K562 (cell line): ENCODE results near the gene DEDD. TPM values are rescaled to one million over a fixed set of nuclear protein-coding genes. Genes with fewer than 3 reads are reported as not detected.
A peak's percentile ranks its signal among the peaks of the same experiment; 100 is the strongest.

Source experiments
- ATAC-seq: fragments of 200-7000 bp; cut with Tn5 transposase; 3 replicates; pipeline ENCODE4 v1.9.1; 2020; ENCODE audit warnings: moderate library complexity
- BruUV-seq: library from RNA; stranded (reverse); fragments of 400-500 nt; replicated peaks from 2 replicates; lab custom pipeline; 2021; lab: Mats Ljungman, UMichigan
- CTCF ChIA-PET: fragments of 300-600 bp; formaldehyde crosslinking; extraction: SDS; loops from one replicate; lab custom pipeline; 2021; ENCODE audit warnings: low intra/inter-chr PET ratio; lab: Yijun Ruan, JAX
- POLR2A ChIA-PET: fragments of 300-600, 350-650 bp; sonication (Branson Sonifier 250); formaldehyde crosslinking; extraction: SDS; loops from one replicate; lab custom pipeline; 2021; ENCODE audit warnings: antibody characterized with exemption, inconsistent platforms; lab: Yijun Ruan, JAX
- DNase-seq, 4 experiments: peaks; one replicate each; pipeline versions ENCODE4 v3.0.0 to v3.0.0-alpha.2; 2011 to 2018; ENCODE audit warnings: low spot score in 3 of 4, mixed read lengths in 3 of 4; ENCODE audit errors: extremely low read depth in 1 of 4
- FAIRE-seq: peaks from 2 replicates; lab custom pipeline; 2011; peaks lifted over from hg19 to GRCh38; lab: Jason Lieb, UNC
- H2AFZ ChIP-seq: 2 replicates; pipeline ENCODE4 v1.6.0; 2011; ENCODE audit warnings: low read depth, low read length, control low read depth, inconsistent platforms
- H3K27ac ChIP-seq: fragments of 200-600 bp; 3 replicates; pipeline ENCODE4 v1.8.0; 2011; ENCODE audit warnings: low read depth, mild to moderate bottlenecking, control low read depth, inconsistent platforms, low read length, moderate library complexity, mixed read lengths; ENCODE audit errors: extremely low read depth
- H3K27me3 ChIP-seq, 2 experiments: fragments of 300-600 bp in 1 of 2; 2 replicates in 1 of 2; 3 replicates in 1 of 2; pipeline versions ENCODE4 v1.6.0 to v1.8.0; 2011; ENCODE audit warnings: inconsistent platforms in 2 of 2, low read length in 2 of 2, mild to moderate bottlenecking in 1 of 2, mixed read lengths in 1 of 2, moderate library complexity in 1 of 2; ENCODE audit not compliant: control insufficient read depth in 2 of 2, insufficient read depth in 2 of 2
- H3K36me3 ChIP-seq: fragments of 300-600 bp; 3 replicates; pipeline ENCODE4 v1.8.0; 2011; ENCODE audit warnings: mild to moderate bottlenecking, low read length, inconsistent platforms; ENCODE audit not compliant: control insufficient read depth, insufficient read depth
- H3K4me1 ChIP-seq, 2 experiments: fragments of 200-600 bp in 1 of 2; replicated peaks in 1 of 2; 2 replicates in 1 of 2; 3 replicates in 1 of 2; pipeline versions ENCODE4 v1.5.1 to v1.8.0; 2011; ENCODE audit warnings: inconsistent platforms in 2 of 2, low read length in 2 of 2, mild to moderate bottlenecking in 1 of 2, mixed read lengths in 1 of 2, moderate library complexity in 1 of 2; ENCODE audit not compliant: control insufficient read depth in 2 of 2, insufficient read depth in 2 of 2
- H3K4me2 ChIP-seq: 2 replicates; pipeline ENCODE4 v1.6.1; 2011; ENCODE audit warnings: low read length, control low read depth, inconsistent platforms, mixed read lengths; ENCODE audit not compliant: insufficient read depth
- H3K4me3 ChIP-seq: fragments of 200-600 bp; sonication (generic), shearing (Covaris generic); 2 replicates; pipeline ENCODE4 v1.5.1; 2016; ENCODE audit warnings: control low read depth, inconsistent platforms
- H3K79me2 ChIP-seq: fragments of 200-600 bp; 3 replicates; pipeline ENCODE4 v1.8.0; 2011; ENCODE audit warnings: low read length, inconsistent platforms; ENCODE audit not compliant: control insufficient read depth, insufficient read depth
- H3K9ac ChIP-seq, 2 experiments: 2 replicates each; pipeline versions ENCODE4 v1.6.0 to v1.6.1; 2011; ENCODE audit warnings: low read depth in 2 of 2, low read length in 2 of 2, control low read depth in 1 of 2, inconsistent platforms in 1 of 2, mild to moderate bottlenecking in 1 of 2, mixed read lengths in 1 of 2; ENCODE audit not compliant: insufficient read depth in 1 of 2
- H3K9me1 ChIP-seq: one replicate; pipeline ENCODE4 v1.6.0; 2011; ENCODE audit warnings: inconsistent platforms, mild to moderate bottlenecking, low read length, moderate library complexity; ENCODE audit not compliant: control insufficient read depth, insufficient read depth
- H3K9me3 ChIP-seq: replicated peaks from 2 replicates; pipeline ENCODE4 v1.5.1; 2011; ENCODE audit warnings: low read depth, low read length, inconsistent platforms; ENCODE audit not compliant: control insufficient read depth, insufficient read depth
- H4K20me1 ChIP-seq: replicated peaks from 2 replicates; pipeline ENCODE4 v1.6.1; 2011; ENCODE audit warnings: low read length, inconsistent platforms, mixed read lengths; ENCODE audit not compliant: control insufficient read depth, insufficient read depth
- E4F1 ChIP-seq: fragments of 250-450 bp; sonication (Bioruptor Pico); IDR thresholded peaks from 2 replicates; pipeline ENCODE4 v1.5.0; 2021; ENCODE audit warnings: mild to moderate bottlenecking, borderline replicate concordance
- ILK ChIP-seq: fragments of 450-650 bp; IDR thresholded peaks from 2 replicates; pipeline ENCODE4 v1.6.1; 2016; ENCODE audit warnings: missing genetic modification characterization, low read depth, mild to moderate bottlenecking, missing compliant biosample characterization, moderate library complexity, borderline replicate concordance
- KDM1A ChIP-seq, 2 experiments: fragments of 450-650 bp; IDR thresholded peaks; 2 replicates each; pipeline ENCODE4 v1.6.1; 2016; ENCODE audit warnings: mild to moderate bottlenecking in 2 of 2
- RAD21 ChIP-seq, 2 experiments: fragments of 250-450 bp in 1 of 2; fragments of 450-650 bp in 1 of 2; sonication (Bioruptor Pico) in 1 of 2; formaldehyde crosslinking in 1 of 2; IDR thresholded peaks in 1 of 2; conservative IDR thresholded peaks in 1 of 2; 2 replicates each; pipeline versions ENCODE4 v1.4.0 to v1.8.0; 2020 to 2022; ENCODE audit warnings: mild to moderate bottlenecking in 2 of 2, moderate library complexity in 1 of 2
- RBM14 ChIP-seq: fragments of 200-400 bp; formaldehyde crosslinking; IDR thresholded peaks from 2 replicates; pipeline ENCODE4 v1.6.1; 2018; ENCODE audit warnings: low read depth, mild to moderate bottlenecking, low read length, moderate library complexity, borderline replicate concordance; ENCODE audit not compliant: insufficient read depth
- SRF ChIP-seq, 2 experiments: fragments of 250-450, 450-650 bp in 1 of 2; sonication (Bioruptor Pico) in 1 of 2; sonication (generic) in 1 of 2; formaldehyde crosslinking; IDR thresholded peaks; 2 replicates each; pipeline versions ENCODE4 v1.5.0 to v1.5.1; 2020 to 2022; ENCODE audit warnings: mild to moderate bottlenecking in 1 of 2, missing genetic modification reagents in 1 of 2
- ZBTB43 ChIP-seq: sonication (generic); formaldehyde crosslinking; IDR thresholded peaks from 2 replicates; pipeline ENCODE4 v1.8.0; 2023; ENCODE audit warnings: mild to moderate bottlenecking, missing genetic modification reagents
- WGBS: fragments of 100-300 bp; shearing (Covaris generic); methylation state at CpG from one replicate; pipeline ENCODE4 v1.1.6; 2016; ENCODE audit warnings: low coverage, mixed read lengths; ENCODE audit not compliant: insufficient coverage; ENCODE audit errors: missing lambda C conversion rate; 5-methylcytosine and 5-hydroxymethylcytosine counted together
- in situ Hi-C: fragments of 300-500 bp; cut with MboI; formaldehyde crosslinking; loops from 4 replicates; pipeline ENCODE4 v1.15.0; 2018; ENCODE audit warnings: inconsistent platforms, mixed read lengths
- intact Hi-C: fragments of 100-400 bp; cut with micrococcal nuclease; formaldehyde crosslinking; loops from 2 replicates; pipeline ENCODE4 v1.14.2; 2022
- polyA plus RNA-seq, 8 experiments: library from polyadenylated mRNA; depleted of rRNA in 4 of 8; stranded (reverse) in 5 of 8; unstranded in 3 of 8; fragments of >200 nt; fragmentation: Nextera tagmentation in 2 of 8; fragmentation: Illumina TruSeq in 1 of 8; extraction: Ambion mirVana in 2 of 8; extraction: Trizol in 1 of 8; gene quantifications; 2 replicates each; pipeline versions ENCODE4 v1.2.1 to v1.2.3, GENCODE V29; 2011 to 2014; ENCODE audit warnings: inconsistent platforms in 1 of 8, missing spikeins in 1 of 8
- total RNA-seq, 7 experiments: library from RNA; depleted of rRNA in 6 of 7; stranded (reverse); fragments of >200 nt in 6 of 7; fragmentation: Illumina TruSeq in 2 of 7; extraction: Trizol in 2 of 7; gene quantifications; 2 replicates each; pipeline versions ENCODE4 v1.2.1 to v1.2.3, GENCODE V29; 2011 to 2021; ENCODE audit warnings: low replicate concordance in 1 of 7

The DEDD gene
- total and polyA plus RNA-seq, 9 of the 15 experiments (the other 6 are each of a cell fraction or from before 2014, with no cell fraction given), result 11.6 to 41.0 (median 16.8) TPM

GRCh38 chr1:161113915-161114314, 18.6 kb downstream of the DEDD start:
- no peak overlapping the region for H3K4me3 ChIP-seq
- no peak for DNase-seq
- H3K79me2 ChIP-seq, result peaks cover 98% of the 10 kb centered on the region
- no TSS peak for BruUV-seq
- intact Hi-C loops (no loop called here), in situ Hi-C loops (no loop called here)
- 65% methylated on average over 1 of the region's 1 CpG for WGBS
- H3K9me1 ChIP-seq, result no peaks in the 10 kb centered on the region
- ChIA-PET CTCF (no interaction called here), POLR2A (interaction anchor here (1.7 kb wide), 1 partner anchor 19 kb away, joined by 4 read pairs; the partner anchor contains the start of gene DEDD)
- H2AFZ ChIP-seq, result no peak overlapping the region
- TF ChIP-seq KDM1A (IDR thresholded peaks at IDR 0.05), result peak; percentile 51 to 59; a peak in 3 of 4 replicates
- TF ChIP-seq SRF (CRISPR knock-in tag; IDR thresholded peaks at IDR 0.05), result no peak
- TF ChIP-seq ILK, result no peak
- no peak overlapping the region for H3K4me2 ChIP-seq
- H3K9ac ChIP-seq, result no peak overlapping the region
- H3K27ac ChIP-seq, result no peak overlapping the region
- peaks cover 70% of the 10 kb centered on the region for H3K36me3 ChIP-seq
- H3K4me1 ChIP-seq, result peaks cover 19 to 33% of the 10 kb centered on the region in 2 experiments
- no peaks in the 10 kb centered on the region; the same call in 1 of the 2 replicates for H4K20me1 ChIP-seq
- H3K9me3 ChIP-seq, result no peaks in the 10 kb centered on the region
- no peak for ATAC-seq
- H3K27me3 ChIP-seq, result no peaks in the 10 kb centered on the region; a peak in 1 of 5 replicates
- FAIRE-seq, result no peak

- H3K27ac ChIP-seq, result peak overlapping the region; percentile 2; the same call in 1 of the 3 replicates
- H3K4me2 ChIP-seq, result no peak overlapping the region
- no peaks in the 10 kb centered on the region; the same call in 1 of the 2 replicates for H4K20me1 ChIP-seq
- H3K9ac ChIP-seq, result no peak overlapping the region
- H3K36me3 ChIP-seq, result peaks cover 81% of the 10 kb centered on the region
- WGBS, result 71% methylated on average over 2 of the region's 2 CpGs
- H3K79me2 ChIP-seq, result peaks cover 95% of the 10 kb centered on the region
- no TSS peak for BruUV-seq
- H3K9me1 ChIP-seq, result no peaks in the 10 kb centered on the region
- DNase-seq, result no peak
- H3K9me3 ChIP-seq, result no peaks in the 10 kb centered on the region
- intact Hi-C loops, result no loop called here
- H3K4me1 ChIP-seq, result peaks cover 8 to 28% of the 10 kb centered on the region in 2 experiments
- H2AFZ ChIP-seq, result no peak overlapping the region
- no peak for FAIRE-seq
- in situ Hi-C loops, result no loop called here
- ChIA-PET POLR2A (interaction anchor here (0.8 to 1.4 kb wide), 2 partner anchors 10 to 430 kb away, joined by 3 to 5 read pairs; no protein-coding TSS in a partner anchor), CTCF (interaction anchor here (0.6 kb wide), 1 partner anchor 111 kb away, joined by 3 read pairs; no protein-coding TSS in a partner anchor)
- H3K4me3 ChIP-seq, result no peak overlapping the region
- ATAC-seq, result no peak
- H3K27me3 ChIP-seq, result no peaks in the 10 kb centered on the region
- TF ChIP-seq E4F1, result no peak
- TF ChIP-seq RAD21 (CRISPR knock-in tag; conservative IDR thresholded peaks at IDR 0.05 in 1 of 2, IDR thresholded peaks at IDR 0.05 in 1 of 2), result no peak
- no peak for TF ChIP-seq RBM14
- TF ChIP-seq SRF (CRISPR knock-in tag; IDR thresholded peaks at IDR 0.05), result no peak
- no peak for TF ChIP-seq ZBTB43 (CRISPR knock-in tag)
These were observed 20.9 kb downstream of the DEDD start for GRCh38 chr1:161111527-161111926.
